ENCODE measurements around the gene LRMDA. TPM values are rescaled to one million over a fixed set of nuclear protein-coding genes. Genes with fewer than 3 reads are reported as not detected.

Gene LRMDA
- total RNA-seq, 2 donors from 2014 or later: 12.2 to 25.4 TPM

DNA sequence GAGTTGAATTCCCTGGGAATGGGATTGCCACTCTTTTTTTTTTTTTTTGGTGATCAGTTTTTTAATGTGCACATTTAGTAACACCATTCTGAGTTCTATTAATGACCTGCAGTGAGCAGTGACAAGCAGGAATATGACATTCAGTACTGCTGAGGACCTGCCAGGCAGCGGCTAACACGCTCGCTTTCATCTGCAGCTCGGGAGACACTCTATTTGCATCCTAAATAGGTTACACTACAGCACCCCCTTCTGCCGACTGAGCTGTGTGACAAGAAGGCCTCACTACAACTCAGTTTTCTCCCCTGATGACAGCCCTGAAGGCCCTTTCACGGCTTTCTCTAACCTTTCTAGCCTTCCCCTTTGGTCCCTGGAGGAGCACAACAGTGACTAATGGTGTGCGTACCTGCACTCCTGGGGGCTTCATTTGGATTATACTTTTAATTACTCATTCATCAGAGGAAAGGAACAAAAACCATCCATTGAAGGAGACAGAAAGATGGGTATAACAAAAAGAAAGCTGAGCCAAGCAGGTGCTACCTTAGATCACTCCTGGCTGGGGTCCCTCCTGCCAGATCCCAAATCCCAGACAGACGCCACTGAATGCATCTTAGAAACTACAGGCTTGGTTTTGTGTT is 872.4 kb downstream of the LRMDA start:
- peaks cover 38% of the 10 kb centered on the region for H3K4me1 ChIP-seq
- no peaks in the 10 kb centered on the region for H3K36me3 ChIP-seq (replicated peaks in 1 of 2; ENCODE audit: insufficient read depth in 1 of 2, low read depth in 2 of 2)
- H3K27me3 ChIP-seq: no peaks in the 10 kb centered on the region
- peak; percentile 69 to 85 (median 80) for DNase-seq
- TF ChIP-seq POLR2A (IDR thresholded peaks at IDR 0.05): no peak
- TF ChIP-seq, protein P1, sequence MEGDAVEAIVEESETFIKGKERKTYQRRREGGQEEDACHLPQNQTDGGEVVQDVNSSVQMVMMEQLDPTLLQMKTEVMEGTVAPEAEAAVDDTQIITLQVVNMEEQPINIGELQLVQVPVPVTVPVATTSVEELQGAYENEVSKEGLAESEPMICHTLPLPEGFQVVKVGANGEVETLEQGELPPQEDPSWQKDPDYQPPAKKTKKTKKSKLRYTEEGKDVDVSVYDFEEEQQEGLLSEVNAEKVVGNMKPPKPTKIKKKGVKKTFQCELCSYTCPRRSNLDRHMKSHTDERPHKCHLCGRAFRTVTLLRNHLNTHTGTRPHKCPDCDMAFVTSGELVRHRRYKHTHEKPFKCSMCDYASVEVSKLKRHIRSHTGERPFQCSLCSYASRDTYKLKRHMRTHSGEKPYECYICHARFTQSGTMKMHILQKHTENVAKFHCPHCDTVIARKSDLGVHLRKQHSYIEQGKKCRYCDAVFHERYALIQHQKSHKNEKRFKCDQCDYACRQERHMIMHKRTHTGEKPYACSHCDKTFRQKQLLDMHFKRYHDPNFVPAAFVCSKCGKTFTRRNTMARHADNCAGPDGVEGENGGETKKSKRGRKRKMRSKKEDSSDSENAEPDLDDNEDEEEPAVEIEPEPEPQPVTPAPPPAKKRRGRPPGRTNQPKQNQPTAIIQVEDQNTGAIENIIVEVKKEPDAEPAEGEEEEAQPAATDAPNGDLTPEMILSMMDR (IDR thresholded peaks at IDR 0.05): peak in 6 of 7 experiments; percentile 25 to 66 (median 58)
- no peak overlapping the region for H3K27ac ChIP-seq
- ATAC-seq: peak; percentile 77
- intact Hi-C loops (cut with DNase I): no loop called here
- H3K9me3 ChIP-seq: no peaks in the 10 kb centered on the region
- WGBS, 2 donors: 53 to 67% methylated on average over 8 of the region's 8 CpGs
- no peak overlapping the region for H3K4me3 ChIP-seq

DNA sequence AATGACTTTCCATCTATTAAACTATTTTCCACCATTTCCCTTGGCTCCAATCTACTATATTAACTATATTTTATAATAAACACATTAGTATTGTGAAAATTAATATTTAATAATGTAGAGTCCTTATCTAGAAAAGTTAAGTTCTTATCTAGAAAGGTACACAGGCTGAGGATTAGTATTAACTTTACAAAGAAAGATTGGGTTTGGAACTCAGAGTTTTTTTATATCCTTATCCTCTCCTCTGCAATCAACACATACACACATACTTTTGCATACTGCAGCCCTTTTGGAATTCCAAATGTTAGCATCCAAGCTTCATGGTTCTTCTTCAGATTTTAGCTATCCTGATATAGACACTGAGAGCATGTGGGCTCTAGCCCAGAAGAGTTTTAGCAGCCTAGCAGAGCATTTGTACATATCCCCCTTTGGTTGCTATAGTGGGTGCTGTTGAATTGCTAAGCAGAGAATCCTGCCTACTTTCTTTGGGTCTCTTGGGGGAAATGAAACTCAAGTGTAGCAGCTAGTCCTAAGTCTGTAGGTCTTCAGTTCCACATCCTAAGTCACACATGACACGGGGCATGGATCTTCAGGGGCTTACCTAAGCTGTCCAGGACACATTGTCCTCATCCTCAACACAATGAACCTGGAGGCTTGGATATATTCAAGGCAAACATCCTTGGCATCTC is 874.6 kb downstream of the LRMDA start:
- Histone ChIP-seq H3K36me3 (replicated peaks in 1 of 2; ENCODE audit: insufficient read depth in 1 of 2, low read depth in 2 of 2) (no peaks in the 10 kb centered on the region), H3K27ac (peak overlapping the region in 2 of 4 donors; percentile 1 to 20), H3K9me3 (no peaks in the 10 kb centered on the region), H3K27me3 (no peaks in the 10 kb centered on the region), H3K4me1 (peaks cover 46% of the 10 kb centered on the region), H3K4me3 (no peak overlapping the region)
- ATAC-seq (peak; percentile 51), DNase-seq (no peak)
- intact Hi-C loops (cut with DNase I): no loop called here
- TF ChIP-seq POLR2A (IDR thresholded peaks at IDR 0.05): no peak
- TF ChIP-seq, protein P1 (IDR thresholded peaks at IDR 0.05): no peak
- 0 to 55% methylated on average over 1 of the region's 1 CpG for WGBS, 2 donors

DNA sequence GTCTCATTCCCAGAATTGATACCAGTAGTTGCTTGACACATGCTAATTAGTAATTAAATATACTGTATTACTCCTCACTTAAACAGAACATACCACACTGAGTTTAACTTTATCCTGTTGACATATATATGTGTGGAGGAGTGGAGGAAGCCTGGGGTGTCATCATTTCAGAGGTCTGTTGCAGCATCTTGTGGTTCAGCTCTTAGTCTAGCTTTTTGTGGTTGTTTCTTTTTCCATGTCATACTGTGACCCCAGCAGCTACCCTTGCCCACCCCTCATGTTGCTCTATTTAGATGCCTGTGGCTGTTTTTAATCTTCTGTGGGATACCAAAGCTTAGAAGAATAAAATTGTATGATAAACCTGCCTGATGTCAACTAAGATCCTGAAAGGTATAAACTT is 875.4 kb downstream of the LRMDA start:
- ATAC-seq (no peak), DNase-seq (no peak)
- no peak overlapping the region for H3K27ac ChIP-seq
- no peak overlapping the region for H3K4me3 ChIP-seq
- no peaks in the 10 kb centered on the region for H3K9me3 ChIP-seq
- no peaks in the 10 kb centered on the region for H3K36me3 ChIP-seq (replicated peaks in 1 of 2; ENCODE audit: insufficient read depth in 1 of 2, low read depth in 2 of 2)
- H3K4me1 ChIP-seq: peaks cover 46% of the 10 kb centered on the region
- TF ChIP-seq, protein P1 (IDR thresholded peaks at IDR 0.05): no peak
- no peak for TF ChIP-seq POLR2A (IDR thresholded peaks at IDR 0.05)
- intact Hi-C loops (cut with DNase I): no loop called here
- H3K27me3 ChIP-seq: no peaks in the 10 kb centered on the region

- ATAC-seq (no peak), DNase-seq (no peak)
- Histone ChIP-seq H3K27me3 (no peaks in the 10 kb centered on the region), H3K36me3 (replicated peaks in 1 of 2; ENCODE audit: insufficient read depth in 1 of 2, low read depth in 2 of 2) (no peaks in the 10 kb centered on the region), H3K4me3 (no peak overlapping the region), H3K4me1 (peaks cover 33% of the 10 kb centered on the region), H3K9me3 (no peaks in the 10 kb centered on the region), H3K27ac (no peak overlapping the region)
- TF ChIP-seq, protein P1 (IDR thresholded peaks at IDR 0.05): no peak
- TF ChIP-seq POLR2A (IDR thresholded peaks at IDR 0.05): no peak
- 75 to 88% methylated on average over 7 of the region's 7 CpGs for WGBS, 2 donors
- intact Hi-C loops (cut with DNase I): no loop called here
Observed at GRCh38 chr10:76309070-76309469, 877.6 kb downstream of the LRMDA start.

All from body of pancreas (tissue), 4 donors.